ENCODE measurements around the gene CTAGE6.
"Not testable (repeated sequence)": the region's sequence is repeated elsewhere in the genome, so short reads cannot be mapped to it uniquely, and the experiment has no call there.

DNA sequence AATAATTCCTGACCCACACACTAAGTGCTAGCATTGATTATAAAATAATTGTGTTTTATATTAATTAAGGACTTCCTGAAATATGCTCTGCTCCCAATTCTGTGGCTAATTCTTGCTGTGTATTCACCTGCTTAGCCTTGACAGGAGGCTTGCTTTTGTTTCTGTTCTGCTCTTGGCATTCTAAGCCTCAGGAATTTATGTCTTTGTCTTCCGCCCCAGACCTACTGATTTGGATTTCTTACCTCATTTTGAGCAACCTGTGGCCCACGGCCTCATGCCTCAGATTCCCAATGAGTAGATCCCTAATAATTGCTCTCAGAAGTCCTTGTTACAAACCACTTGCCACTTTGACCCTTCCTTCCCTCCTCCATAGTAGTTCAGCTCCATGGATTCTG lies 40.4 kb upstream of the CTAGE6 start:
- TF ChIP-seq, protein P1, sequence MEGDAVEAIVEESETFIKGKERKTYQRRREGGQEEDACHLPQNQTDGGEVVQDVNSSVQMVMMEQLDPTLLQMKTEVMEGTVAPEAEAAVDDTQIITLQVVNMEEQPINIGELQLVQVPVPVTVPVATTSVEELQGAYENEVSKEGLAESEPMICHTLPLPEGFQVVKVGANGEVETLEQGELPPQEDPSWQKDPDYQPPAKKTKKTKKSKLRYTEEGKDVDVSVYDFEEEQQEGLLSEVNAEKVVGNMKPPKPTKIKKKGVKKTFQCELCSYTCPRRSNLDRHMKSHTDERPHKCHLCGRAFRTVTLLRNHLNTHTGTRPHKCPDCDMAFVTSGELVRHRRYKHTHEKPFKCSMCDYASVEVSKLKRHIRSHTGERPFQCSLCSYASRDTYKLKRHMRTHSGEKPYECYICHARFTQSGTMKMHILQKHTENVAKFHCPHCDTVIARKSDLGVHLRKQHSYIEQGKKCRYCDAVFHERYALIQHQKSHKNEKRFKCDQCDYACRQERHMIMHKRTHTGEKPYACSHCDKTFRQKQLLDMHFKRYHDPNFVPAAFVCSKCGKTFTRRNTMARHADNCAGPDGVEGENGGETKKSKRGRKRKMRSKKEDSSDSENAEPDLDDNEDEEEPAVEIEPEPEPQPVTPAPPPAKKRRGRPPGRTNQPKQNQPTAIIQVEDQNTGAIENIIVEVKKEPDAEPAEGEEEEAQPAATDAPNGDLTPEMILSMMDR (IDR thresholded peaks at IDR 0.05; ENCODE audit: insufficient read depth, low read length), result not testable (repeated sequence)
- not testable (repeated sequence) for TF ChIP-seq POLR2AphosphoS5 (IDR thresholded peaks at IDR 0.05; ENCODE audit: low read depth); GABPA (IDR thresholded peaks at IDR 0.05; ENCODE audit: low read depth); SPI1 (IDR thresholded peaks at IDR 0.05; ENCODE audit: borderline replicate concordance, low read depth)
- TF ChIP-seq, protein P2, sequence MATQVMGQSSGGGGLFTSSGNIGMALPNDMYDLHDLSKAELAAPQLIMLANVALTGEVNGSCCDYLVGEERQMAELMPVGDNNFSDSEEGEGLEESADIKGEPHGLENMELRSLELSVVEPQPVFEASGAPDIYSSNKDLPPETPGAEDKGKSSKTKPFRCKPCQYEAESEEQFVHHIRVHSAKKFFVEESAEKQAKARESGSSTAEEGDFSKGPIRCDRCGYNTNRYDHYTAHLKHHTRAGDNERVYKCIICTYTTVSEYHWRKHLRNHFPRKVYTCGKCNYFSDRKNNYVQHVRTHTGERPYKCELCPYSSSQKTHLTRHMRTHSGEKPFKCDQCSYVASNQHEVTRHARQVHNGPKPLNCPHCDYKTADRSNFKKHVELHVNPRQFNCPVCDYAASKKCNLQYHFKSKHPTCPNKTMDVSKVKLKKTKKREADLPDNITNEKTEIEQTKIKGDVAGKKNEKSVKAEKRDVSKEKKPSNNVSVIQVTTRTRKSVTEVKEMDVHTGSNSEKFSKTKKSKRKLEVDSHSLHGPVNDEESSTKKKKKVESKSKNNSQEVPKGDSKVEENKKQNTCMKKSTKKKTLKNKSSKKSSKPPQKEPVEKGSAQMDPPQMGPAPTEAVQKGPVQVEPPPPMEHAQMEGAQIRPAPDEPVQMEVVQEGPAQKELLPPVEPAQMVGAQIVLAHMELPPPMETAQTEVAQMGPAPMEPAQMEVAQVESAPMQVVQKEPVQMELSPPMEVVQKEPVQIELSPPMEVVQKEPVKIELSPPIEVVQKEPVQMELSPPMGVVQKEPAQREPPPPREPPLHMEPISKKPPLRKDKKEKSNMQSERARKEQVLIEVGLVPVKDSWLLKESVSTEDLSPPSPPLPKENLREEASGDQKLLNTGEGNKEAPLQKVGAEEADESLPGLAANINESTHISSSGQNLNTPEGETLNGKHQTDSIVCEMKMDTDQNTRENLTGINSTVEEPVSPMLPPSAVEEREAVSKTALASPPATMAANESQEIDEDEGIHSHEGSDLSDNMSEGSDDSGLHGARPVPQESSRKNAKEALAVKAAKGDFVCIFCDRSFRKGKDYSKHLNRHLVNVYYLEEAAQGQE (IDR thresholded peaks at IDR 0.05; ENCODE audit: insufficient replicate concordance, low read depth), result not testable (repeated sequence)

All from HL-60 (cell line).